ENCODE results near the gene MCF2L.

The MCF2L gene

GRCh38 chr13:113145911-113146598, 177.0 kb downstream of the MCF2L start:
- Histone ChIP-seq H3K14ac (ENCODE audit: low read length in 2 of 2) (no peak overlapping the region), H4K8ac (ENCODE audit: low read length) (no peak overlapping the region), H2BK5ac (ENCODE audit: low read depth, low read length, poor library complexity, severe bottlenecking) (no peak overlapping the region), H3K23ac (ENCODE audit: low read length in 2 of 2) (no peak overlapping the region), H3K27me3 (ENCODE audit: control insufficient read depth in 1 of 2, insufficient read depth in 1 of 2, low read length in 2 of 2) (peaks cover 0 to 5% of the 10 kb centered on the region in 2 experiments), H3K9ac (ENCODE audit: low read length) (no peak overlapping the region), H3K4me2 (ENCODE audit: low read length, poor library complexity, severe bottlenecking) (no peak overlapping the region), H2BK12ac (ENCODE audit: low read length in 2 of 2) (no peak overlapping the region), H2AK5ac (ENCODE audit: low read length, severe bottlenecking) (no peak overlapping the region), H2BK15ac (ENCODE audit: low read depth, poor library complexity, severe bottlenecking) (no peak overlapping the region), H3K4me3 (ENCODE audit: insufficient read depth in 1 of 2, low read depth in 1 of 2, low read length in 2 of 2) (no peak overlapping the region), H3K4me1 (ENCODE audit: control insufficient read depth, insufficient read depth, low read depth, low read length) (no peaks in the 10 kb centered on the region), H3K79me1 (replicated peaks; ENCODE audit: low read length, poor library complexity, severe bottlenecking) (no peaks in the 10 kb centered on the region), H3K18ac (ENCODE audit: low read depth in 1 of 2, low read length in 2 of 2) (no peak overlapping the region), H3K4ac (ENCODE audit: low read depth in 1 of 2, low read length in 2 of 2) (no peak overlapping the region), H3K36me3 (ENCODE audit: control insufficient read depth in 1 of 2, insufficient read depth in 2 of 2, low read depth in 1 of 2, low read length in 2 of 2) (peaks cover 0 to 10% of the 10 kb centered on the region in 2 experiments), H4K91ac (ENCODE audit: low read length) (no peak overlapping the region), H3K27ac (ENCODE audit: low read length, poor library complexity, severe bottlenecking) (no peak overlapping the region), H2BK120ac (ENCODE audit: low read depth, low read length) (no peak overlapping the region), H2AFZ (ENCODE audit: low read depth, low read length) (no peak overlapping the region), H3K9me3 (ENCODE audit: control insufficient read depth, low read length) (no peaks in the 10 kb centered on the region)
- 81% methylated on average over 12 of the region's 15 CpGs for WGBS
- DNase-seq = no peak

- no peak overlapping the region for H3K4ac ChIP-seq (ENCODE audit: low read depth in 1 of 2, low read length in 2 of 2)
- no peak overlapping the region for H3K18ac ChIP-seq (ENCODE audit: low read depth in 1 of 2, low read length in 2 of 2)
- no peaks in the 10 kb centered on the region for H3K9me3 ChIP-seq (ENCODE audit: control insufficient read depth, low read length)
- no peak overlapping the region for H2BK5ac ChIP-seq (ENCODE audit: low read depth, low read length, poor library complexity, severe bottlenecking)
- H2AK5ac ChIP-seq (ENCODE audit: low read length, severe bottlenecking) = no peak overlapping the region
- no peak overlapping the region for H3K23ac ChIP-seq (ENCODE audit: low read length in 2 of 2)
- H4K91ac ChIP-seq (ENCODE audit: low read length) = peak overlapping the region; percentile 32
- H4K8ac ChIP-seq (ENCODE audit: low read length) = no peak overlapping the region
- peaks cover 1% of the 10 kb centered on the region for H3K4me1 ChIP-seq (ENCODE audit: control insufficient read depth, insufficient read depth, low read depth, low read length)
- H3K79me1 ChIP-seq (replicated peaks; ENCODE audit: low read length, poor library complexity, severe bottlenecking) = no peaks in the 10 kb centered on the region
- H2AFZ ChIP-seq (ENCODE audit: low read depth, low read length) = no peak overlapping the region
- no peak overlapping the region for H3K14ac ChIP-seq (ENCODE audit: low read length in 2 of 2)
- no peak overlapping the region for H2BK15ac ChIP-seq (ENCODE audit: low read depth, poor library complexity, severe bottlenecking)
- DNase-seq = no peak
- H3K9ac ChIP-seq (ENCODE audit: low read length) = no peak overlapping the region
- no peak overlapping the region for H2BK120ac ChIP-seq (ENCODE audit: low read depth, low read length)
- 88% methylated on average over 9 of the region's 9 CpGs for WGBS
- H3K4me2 ChIP-seq (ENCODE audit: low read length, poor library complexity, severe bottlenecking) = no peak overlapping the region
- H3K27ac ChIP-seq (ENCODE audit: low read length, poor library complexity, severe bottlenecking) = no peak overlapping the region
- peaks cover 0 to 5% of the 10 kb centered on the region in 2 experiments for H3K27me3 ChIP-seq (ENCODE audit: control insufficient read depth in 1 of 2, insufficient read depth in 1 of 2, low read length in 2 of 2)
- no peak overlapping the region for H3K4me3 ChIP-seq (ENCODE audit: insufficient read depth in 1 of 2, low read depth in 1 of 2, low read length in 2 of 2)
- peaks cover 0 to 5% of the 10 kb centered on the region in 2 experiments for H3K36me3 ChIP-seq (ENCODE audit: control insufficient read depth in 1 of 2, insufficient read depth in 2 of 2, low read depth in 1 of 2, low read length in 2 of 2)
- no peak overlapping the region for H2BK12ac ChIP-seq (ENCODE audit: low read length in 2 of 2)
Measured at GRCh38 chr13:113146750-113147149, 177.7 kb downstream of the MCF2L start.

- Histone ChIP-seq H4K8ac (ENCODE audit: low read length) (no peak overlapping the region), H3K14ac (ENCODE audit: low read length in 2 of 2) (no peak overlapping the region), H2BK15ac (ENCODE audit: low read depth, poor library complexity, severe bottlenecking) (no peak overlapping the region), H3K27me3 (ENCODE audit: control insufficient read depth in 1 of 2, insufficient read depth in 1 of 2, low read length in 2 of 2) (peaks cover 0 to 5% of the 10 kb centered on the region in 2 experiments), H3K9ac (ENCODE audit: low read length) (no peak overlapping the region), H3K4me3 (ENCODE audit: insufficient read depth in 1 of 2, low read depth in 1 of 2, low read length in 2 of 2) (no peak overlapping the region), H3K27ac (ENCODE audit: low read length, poor library complexity, severe bottlenecking) (no peak overlapping the region), H3K9me3 (ENCODE audit: control insufficient read depth, low read length) (no peaks in the 10 kb centered on the region), H2BK5ac (ENCODE audit: low read depth, low read length, poor library complexity, severe bottlenecking) (no peak overlapping the region), H3K4me1 (ENCODE audit: control insufficient read depth, insufficient read depth, low read depth, low read length) (peaks cover 5% of the 10 kb centered on the region), H2BK120ac (ENCODE audit: low read depth, low read length) (no peak overlapping the region), H3K4me2 (ENCODE audit: low read length, poor library complexity, severe bottlenecking) (no peak overlapping the region), H4K91ac (ENCODE audit: low read length) (no peak overlapping the region), H3K18ac (ENCODE audit: low read depth in 1 of 2, low read length in 2 of 2) (no peak overlapping the region), H2AK5ac (ENCODE audit: low read length, severe bottlenecking) (no peak overlapping the region), H2AFZ (ENCODE audit: low read depth, low read length) (no peak overlapping the region), H2BK12ac (ENCODE audit: low read length in 2 of 2) (no peak overlapping the region), H3K4ac (ENCODE audit: low read depth in 1 of 2, low read length in 2 of 2) (no peak overlapping the region), H3K36me3 (ENCODE audit: control insufficient read depth in 1 of 2, insufficient read depth in 2 of 2, low read depth in 1 of 2, low read length in 2 of 2) (peaks cover 0 to 5% of the 10 kb centered on the region in 2 experiments), H3K23ac (ENCODE audit: low read length in 2 of 2) (no peak overlapping the region), H3K79me1 (replicated peaks; ENCODE audit: low read length, poor library complexity, severe bottlenecking) (no peaks in the 10 kb centered on the region)
- DNase-seq = no peak
- WGBS = 86% methylated on average over 8 of the region's 8 CpGs
Measured at GRCh38 chr13:113147206-113147605, 178.2 kb downstream of the MCF2L start.

- Histone ChIP-seq H3K4ac (ENCODE audit: low read depth in 1 of 2, low read length in 2 of 2) (no peak overlapping the region), H2BK120ac (ENCODE audit: low read depth, low read length) (no peak overlapping the region), H3K14ac (ENCODE audit: low read length in 2 of 2) (no peak overlapping the region), H3K79me1 (replicated peaks; ENCODE audit: low read length, poor library complexity, severe bottlenecking) (no peaks in the 10 kb centered on the region), H2AK5ac (ENCODE audit: low read length, severe bottlenecking) (no peak overlapping the region), H3K4me2 (ENCODE audit: low read length, poor library complexity, severe bottlenecking) (no peak overlapping the region), H2BK5ac (ENCODE audit: low read depth, low read length, poor library complexity, severe bottlenecking) (no peak overlapping the region), H4K91ac (ENCODE audit: low read length) (no peak overlapping the region), H3K9me3 (ENCODE audit: control insufficient read depth, low read length) (no peaks in the 10 kb centered on the region), H3K23ac (ENCODE audit: low read length in 2 of 2) (no peak overlapping the region), H3K27me3 (ENCODE audit: control insufficient read depth in 1 of 2, insufficient read depth in 1 of 2, low read length in 2 of 2) (peaks cover 0 to 5% of the 10 kb centered on the region in 2 experiments), H3K18ac (ENCODE audit: low read depth in 1 of 2, low read length in 2 of 2) (no peak overlapping the region), H2BK12ac (ENCODE audit: low read length in 2 of 2) (no peak overlapping the region), H3K4me3 (ENCODE audit: insufficient read depth in 1 of 2, low read depth in 1 of 2, low read length in 2 of 2) (no peak overlapping the region), H4K8ac (ENCODE audit: low read length) (no peak overlapping the region), H3K9ac (ENCODE audit: low read length) (no peak overlapping the region), H2AFZ (ENCODE audit: low read depth, low read length) (no peak overlapping the region), H3K36me3 (ENCODE audit: control insufficient read depth in 1 of 2, insufficient read depth in 2 of 2, low read depth in 1 of 2, low read length in 2 of 2) (peaks cover 0 to 2% of the 10 kb centered on the region in 2 experiments), H3K27ac (ENCODE audit: low read length, poor library complexity, severe bottlenecking) (no peak overlapping the region), H2BK15ac (ENCODE audit: low read depth, poor library complexity, severe bottlenecking) (no peak overlapping the region), H3K4me1 (ENCODE audit: control insufficient read depth, insufficient read depth, low read depth, low read length) (peaks cover 14% of the 10 kb centered on the region)
- 93% methylated on average over 13 of the region's 13 CpGs for WGBS
- no peak for DNase-seq
Measured at GRCh38 chr13:113148407-113148806, 179.4 kb downstream of the MCF2L start.

Measured in mesenchymal stem cell (in vitro differentiated cells and primary cell).